ENCODE results near the gene ATP6V1A.

ATP6V1A gene

GRCh38 chr3:113719294-113719693 is 27.5 kb upstream of the ATP6V1A start:
- TF ChIP-seq CREB1 (IDR thresholded peaks at IDR 0.05; ENCODE audit: low read depth) (no peak), EGR1 (IDR thresholded peaks at IDR 0.05) (no peak), CEBPB (IDR thresholded peaks at IDR 0.05) (no peak), TAF1 (IDR thresholded peaks at IDR 0.05; ENCODE audit: low read depth) (no peak), YY1 (IDR thresholded peaks at IDR 0.05; ENCODE audit: low read depth) (no peak), ZBTB7A (IDR thresholded peaks at IDR 0.05; ENCODE audit: low read depth) (no peak), NFIC (IDR thresholded peaks at IDR 0.05) (no peak), USF1 (IDR thresholded peaks at IDR 0.05) (no peak), EP300 (IDR thresholded peaks at IDR 0.05; ENCODE audit: borderline replicate concordance) (no peak), RAD21 (IDR thresholded peaks at IDR 0.05; ENCODE audit: low read depth) (no peak), TEAD4 (IDR thresholded peaks at IDR 0.05) (no peak), TCF12 (IDR thresholded peaks at IDR 0.05; ENCODE audit: low read depth) (no peak), FOXM1 (IDR thresholded peaks at IDR 0.05; ENCODE audit: borderline replicate concordance, low read depth) (no peak), REST (IDR thresholded peaks at IDR 0.05; ENCODE audit: low read depth) (no peak), MAX (IDR thresholded peaks at IDR 0.05) (no peak)

GRCh38 chr3:113719758-113720157 is 27.1 kb upstream of the ATP6V1A start:
- TF ChIP-seq FOXM1 (IDR thresholded peaks at IDR 0.05; ENCODE audit: borderline replicate concordance, low read depth) = no peak
- no peak for TF ChIP-seq EGR1 (IDR thresholded peaks at IDR 0.05)
- TF ChIP-seq TEAD4 (IDR thresholded peaks at IDR 0.05) = no peak
- TF ChIP-seq RAD21 (IDR thresholded peaks at IDR 0.05; ENCODE audit: low read depth) = no peak
- TF ChIP-seq EP300 (IDR thresholded peaks at IDR 0.05; ENCODE audit: borderline replicate concordance) = no peak
- no peak for TF ChIP-seq USF1 (IDR thresholded peaks at IDR 0.05)
- TF ChIP-seq NFIC (IDR thresholded peaks at IDR 0.05) = no peak

GRCh38 chr3:113721636-113722035 is 25.2 kb upstream of the ATP6V1A start:
- no peak for TF ChIP-seq RAD21 (IDR thresholded peaks at IDR 0.05; ENCODE audit: low read depth)
- no peak for TF ChIP-seq EP300 (IDR thresholded peaks at IDR 0.05; ENCODE audit: borderline replicate concordance)
- no peak for TF ChIP-seq MAX (IDR thresholded peaks at IDR 0.05)

- no peak for TF ChIP-seq USF1 (IDR thresholded peaks at IDR 0.05)
- TF ChIP-seq TEAD4 (IDR thresholded peaks at IDR 0.05) = no peak
- TF ChIP-seq CREB1 (IDR thresholded peaks at IDR 0.05; ENCODE audit: low read depth) = no peak
- no peak for TF ChIP-seq REST (IDR thresholded peaks at IDR 0.05; ENCODE audit: low read depth)
- no peak for TF ChIP-seq YY1 (IDR thresholded peaks at IDR 0.05; ENCODE audit: low read depth)
- TF ChIP-seq TAF1 (IDR thresholded peaks at IDR 0.05; ENCODE audit: low read depth) = no peak
- TF ChIP-seq FOXM1 (IDR thresholded peaks at IDR 0.05; ENCODE audit: borderline replicate concordance, low read depth) = no peak
- no peak for TF ChIP-seq NFIC (IDR thresholded peaks at IDR 0.05)
- no peak for TF ChIP-seq RAD21 (IDR thresholded peaks at IDR 0.05; ENCODE audit: low read depth)
- TF ChIP-seq ZBTB7A (IDR thresholded peaks at IDR 0.05; ENCODE audit: low read depth) = no peak
- TF ChIP-seq TCF12 (IDR thresholded peaks at IDR 0.05; ENCODE audit: low read depth) = no peak
- no peak for TF ChIP-seq EP300 (IDR thresholded peaks at IDR 0.05; ENCODE audit: borderline replicate concordance)
- no peak for TF ChIP-seq CEBPB (IDR thresholded peaks at IDR 0.05)
- no peak for TF ChIP-seq EGR1 (IDR thresholded peaks at IDR 0.05)
- no peak for TF ChIP-seq MAX (IDR thresholded peaks at IDR 0.05)
These were observed 18.2 kb upstream of the ATP6V1A start for GRCh38 chr3:113728661-113729060.

GRCh38 chr3:113730550-113730949 is 16.3 kb upstream of the ATP6V1A start:
- TF ChIP-seq TCF12 (IDR thresholded peaks at IDR 0.05; ENCODE audit: low read depth) = no peak
- no peak for TF ChIP-seq USF1 (IDR thresholded peaks at IDR 0.05)
- no peak for TF ChIP-seq RAD21 (IDR thresholded peaks at IDR 0.05; ENCODE audit: low read depth)
- TF ChIP-seq NFIC (IDR thresholded peaks at IDR 0.05) = no peak
- no peak for TF ChIP-seq MAX (IDR thresholded peaks at IDR 0.05)
- no peak for TF ChIP-seq CEBPB (IDR thresholded peaks at IDR 0.05)
- TF ChIP-seq TEAD4 (IDR thresholded peaks at IDR 0.05) = no peak
- TF ChIP-seq ZBTB7A (IDR thresholded peaks at IDR 0.05; ENCODE audit: low read depth) = no peak
- no peak for TF ChIP-seq REST (IDR thresholded peaks at IDR 0.05; ENCODE audit: low read depth)

Measured in Ishikawa (cell line).